Measurements from ENCODE around the gene ABCA7.

- no peak for TF ChIP-seq CTCF (IDR thresholded peaks at IDR 0.05; ENCODE audit: poor library complexity)
- no peak for TF ChIP-seq EZH2 (IDR thresholded peaks at IDR 0.05; ENCODE audit: borderline replicate concordance)
- TF ChIP-seq EZH2phosphoT487 (IDR thresholded peaks at IDR 0.05; ENCODE audit: low read depth, severe bottlenecking, unreplicated experiment): no peak
Measured at GRCh38 chr19:1055028-1055425, 15.1 kb downstream of the ABCA7 start.

Data from hepatocyte (in vitro differentiated cells).